GM18526 (cell line): ENCODE data around the gene OAS2.

Experiments used
- POLR2A ChIP-seq: IDR thresholded peaks from 3 replicates; pipeline ENCODE4 v1.6.1; 2011; ENCODE audit not compliant: insufficient read length; ENCODE audit errors: extremely low read depth

The OAS2 gene

DNA sequence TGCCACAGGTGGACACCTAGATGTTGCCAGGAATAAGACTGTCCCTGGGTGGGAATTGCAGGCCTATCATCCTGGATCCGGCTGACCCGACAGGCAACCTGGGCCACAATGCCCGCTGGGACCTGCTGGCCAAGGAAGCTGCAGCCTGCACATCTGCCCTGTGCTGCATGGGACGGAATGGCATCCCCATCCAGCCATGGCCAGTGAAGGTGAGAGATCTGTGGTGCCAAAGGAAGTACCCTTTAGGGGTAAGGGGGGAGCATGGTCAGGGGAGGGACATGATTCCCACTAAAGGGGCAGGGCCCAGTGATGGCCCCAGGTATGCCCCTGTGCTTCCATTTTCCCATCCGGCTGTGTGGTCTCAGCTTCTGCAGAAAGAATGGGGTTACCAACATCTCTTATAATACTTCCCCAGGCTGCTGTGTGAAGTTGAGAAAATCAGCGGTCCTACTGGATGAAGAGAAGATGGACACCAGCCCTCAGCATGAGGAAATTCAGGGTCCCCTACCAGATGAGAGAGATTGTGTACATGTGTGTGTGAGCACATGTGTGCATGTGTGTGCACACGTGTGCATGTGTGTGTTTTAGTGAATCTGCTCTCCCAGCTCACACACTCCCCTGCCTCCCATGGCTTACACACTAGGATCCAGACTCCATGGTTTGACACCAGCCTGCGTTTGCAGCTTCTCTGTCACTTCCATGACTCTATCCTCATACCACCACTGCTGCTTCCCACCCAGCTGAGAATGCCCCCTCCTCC, 8.6 kb upstream of the OAS2 start:
- TF ChIP-seq POLR2A, result no peak

DNA sequence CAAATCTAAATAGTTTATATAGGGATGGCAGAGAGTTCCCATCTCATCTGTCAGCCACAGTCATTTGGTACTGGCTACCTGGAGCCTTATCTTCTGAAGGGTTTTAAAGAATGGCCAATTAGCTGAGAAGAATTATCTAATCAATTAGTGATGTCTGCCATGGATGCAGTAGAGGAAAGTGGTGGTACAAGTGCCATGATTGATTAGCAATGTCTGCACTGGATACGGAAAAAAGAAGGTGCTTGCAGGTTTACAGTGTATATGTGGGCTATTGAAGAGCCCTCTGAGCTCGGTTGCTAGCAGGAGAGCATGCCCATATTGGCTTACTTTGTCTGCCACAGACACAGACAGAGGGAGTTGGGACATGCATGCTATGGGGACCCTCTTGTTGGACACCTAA, 7.9 kb upstream of the OAS2 start:
- no peak for TF ChIP-seq POLR2A

DNA sequence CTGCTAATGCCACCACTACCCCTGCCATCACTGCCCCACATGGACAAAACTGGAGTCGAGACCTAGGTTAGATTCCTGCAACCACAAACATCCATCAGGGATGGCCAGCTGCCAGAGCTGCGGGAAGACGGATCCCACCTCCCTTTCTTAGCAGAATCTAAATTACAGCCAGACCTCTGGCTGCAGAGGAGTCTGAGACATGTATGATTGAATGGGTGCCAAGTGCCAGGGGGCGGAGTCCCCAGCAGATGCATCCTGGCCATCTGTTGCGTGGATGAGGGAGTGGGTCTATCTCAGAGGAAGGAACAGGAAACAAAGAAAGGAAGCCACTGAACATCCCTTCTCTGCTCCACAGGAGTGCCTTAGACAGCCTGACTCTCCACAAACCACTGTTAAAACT, 7.1 kb upstream of the OAS2 start:
- TF ChIP-seq POLR2A, result no peak

DNA sequence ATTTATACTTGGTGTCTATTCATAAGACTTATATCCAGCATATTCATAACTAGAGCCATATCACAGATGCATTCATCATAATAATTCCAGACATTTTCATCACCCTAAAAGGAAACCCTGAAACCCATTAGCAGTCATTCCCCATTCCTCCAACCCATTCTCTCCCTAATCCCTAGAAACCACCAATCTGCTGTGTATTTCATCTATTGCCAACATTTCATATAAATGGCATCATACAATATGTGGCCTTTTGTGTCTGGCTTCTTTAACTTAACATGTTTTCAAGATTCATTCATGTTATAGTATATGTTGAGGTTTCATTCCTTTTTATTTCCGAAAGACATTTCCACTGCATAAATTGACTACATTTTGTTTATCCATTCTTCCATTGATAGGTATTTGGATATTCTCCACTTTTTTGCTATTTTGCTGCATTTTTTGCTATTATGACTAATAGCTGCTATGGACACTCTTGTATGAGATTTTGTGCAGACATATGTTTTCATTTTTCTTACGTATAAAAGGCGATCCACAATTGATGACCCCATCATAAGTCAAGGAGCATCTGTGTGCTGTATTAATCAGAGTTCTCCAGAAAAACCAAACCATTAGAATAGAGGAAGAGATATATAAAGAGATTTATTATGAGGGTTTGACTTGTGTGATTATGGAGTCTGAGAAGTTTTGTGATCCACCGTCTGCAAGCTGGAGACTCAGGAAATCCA, 5.1 kb upstream of the OAS2 start:
- no peak for TF ChIP-seq POLR2A

DNA sequence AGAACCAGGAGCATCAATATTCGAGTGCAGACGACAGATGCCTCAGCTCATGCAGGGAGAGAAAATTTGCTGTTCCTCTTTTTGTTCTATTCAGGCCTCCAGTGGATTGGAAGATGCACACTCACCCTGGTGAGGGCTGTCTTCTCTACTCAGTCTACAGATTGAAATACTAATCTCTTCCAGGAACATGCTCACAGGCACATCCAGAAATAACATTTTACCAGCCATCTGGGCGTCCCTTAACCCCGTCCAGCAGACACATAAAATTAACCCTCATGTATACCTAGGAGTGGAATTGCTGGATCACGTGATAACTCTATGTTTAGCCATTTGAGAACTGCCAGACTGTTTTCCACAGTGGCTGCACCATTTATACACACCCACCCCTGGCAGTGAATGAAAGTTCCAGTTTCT, 4.5 kb upstream of the OAS2 start:
- no peak for TF ChIP-seq POLR2A

DNA sequence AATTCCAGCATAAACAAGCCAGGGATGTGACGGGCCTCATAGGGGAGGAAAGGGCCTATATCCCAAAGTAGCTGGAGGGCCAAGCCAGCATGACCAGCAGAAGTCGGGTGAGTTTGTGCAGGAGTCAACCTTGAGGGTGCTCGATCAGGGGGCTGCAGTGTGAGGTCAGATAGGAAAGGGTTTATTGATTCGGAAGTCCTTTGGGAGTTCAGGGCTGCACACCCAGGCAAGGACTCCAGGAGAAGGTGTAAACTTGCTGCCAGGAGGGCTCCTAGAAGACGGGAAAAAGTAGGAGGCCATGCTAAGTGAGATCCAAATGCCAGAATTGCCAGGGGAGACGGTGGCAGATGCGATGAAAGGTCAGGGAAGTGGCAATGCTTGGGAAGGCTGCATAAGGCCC, 3.4 kb upstream of the OAS2 start:
- TF ChIP-seq POLR2A, result no peak

DNA sequence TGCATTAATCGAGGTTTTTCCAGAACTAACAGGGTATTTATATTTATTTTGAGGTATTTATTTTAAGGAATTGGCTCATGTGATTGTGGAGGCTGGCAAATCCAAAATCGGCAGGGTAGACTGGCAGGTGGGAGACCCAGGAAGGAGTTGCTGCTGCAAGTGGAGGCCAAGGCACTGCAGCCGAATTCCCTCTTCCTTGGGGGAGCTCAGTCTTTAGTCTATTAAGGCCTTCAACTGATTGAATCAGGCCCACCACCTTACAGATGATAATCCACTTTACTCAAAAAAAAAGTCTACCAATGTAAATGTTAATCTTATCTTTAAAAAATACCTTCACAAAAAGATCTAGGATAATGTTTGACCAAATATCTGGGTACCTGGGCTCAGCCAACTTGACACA, 1.2 kb upstream of the OAS2 start:
- no peak for TF ChIP-seq POLR2A

DNA sequence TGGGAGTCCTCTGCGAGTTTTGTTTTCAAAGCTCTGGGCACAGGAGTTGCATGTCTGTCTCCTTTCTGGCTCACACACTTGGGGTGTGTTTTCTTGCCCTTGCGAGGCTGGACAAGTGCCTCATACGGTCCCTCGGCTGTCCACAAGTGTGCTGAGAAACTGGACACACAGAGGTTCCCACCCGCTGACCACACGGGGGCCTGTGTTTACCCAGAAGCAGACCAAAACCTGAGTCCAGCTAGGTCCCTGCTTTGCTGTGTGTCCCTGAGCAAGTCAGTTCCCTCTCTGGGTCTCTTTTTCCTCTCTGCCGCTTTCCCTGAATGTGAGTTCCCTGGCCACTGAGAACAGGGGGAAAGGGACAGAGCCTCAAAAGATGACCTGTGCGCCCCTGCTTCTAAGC, 678 bp upstream of the OAS2 start:
- no peak for TF ChIP-seq POLR2A

DNA sequence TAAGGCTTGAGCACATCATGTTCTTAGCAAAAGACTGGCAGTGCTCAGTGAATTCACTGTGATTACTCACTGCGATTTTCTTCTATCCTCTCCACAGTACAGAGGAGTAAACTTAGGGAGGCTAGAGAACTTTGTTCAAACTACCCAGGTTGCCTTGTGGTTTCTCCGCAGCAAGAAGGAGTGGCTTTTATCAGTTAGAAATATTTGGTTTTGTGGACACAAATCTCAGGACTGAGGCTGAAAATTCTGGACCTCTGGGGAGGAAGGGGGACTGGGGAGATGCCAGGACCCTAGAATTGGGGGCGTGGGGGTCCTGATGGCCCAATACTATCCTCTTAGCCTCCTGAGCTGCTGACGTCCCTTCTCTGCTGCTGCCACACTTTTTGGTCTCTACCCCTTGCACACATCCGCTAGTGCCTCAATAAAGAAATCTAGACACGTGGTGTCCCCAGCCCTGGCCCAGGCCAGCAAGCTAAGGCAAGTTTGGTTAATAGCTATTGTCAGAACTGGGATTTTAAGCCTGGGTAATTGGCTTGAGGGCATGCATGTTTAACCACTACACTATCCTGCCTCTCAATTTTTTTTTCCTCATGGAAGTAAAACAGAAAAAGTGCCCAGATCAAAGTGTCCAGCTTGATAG, 842 bp downstream of the OAS2 start:
- peak; percentile 49 for TF ChIP-seq POLR2A

DNA sequence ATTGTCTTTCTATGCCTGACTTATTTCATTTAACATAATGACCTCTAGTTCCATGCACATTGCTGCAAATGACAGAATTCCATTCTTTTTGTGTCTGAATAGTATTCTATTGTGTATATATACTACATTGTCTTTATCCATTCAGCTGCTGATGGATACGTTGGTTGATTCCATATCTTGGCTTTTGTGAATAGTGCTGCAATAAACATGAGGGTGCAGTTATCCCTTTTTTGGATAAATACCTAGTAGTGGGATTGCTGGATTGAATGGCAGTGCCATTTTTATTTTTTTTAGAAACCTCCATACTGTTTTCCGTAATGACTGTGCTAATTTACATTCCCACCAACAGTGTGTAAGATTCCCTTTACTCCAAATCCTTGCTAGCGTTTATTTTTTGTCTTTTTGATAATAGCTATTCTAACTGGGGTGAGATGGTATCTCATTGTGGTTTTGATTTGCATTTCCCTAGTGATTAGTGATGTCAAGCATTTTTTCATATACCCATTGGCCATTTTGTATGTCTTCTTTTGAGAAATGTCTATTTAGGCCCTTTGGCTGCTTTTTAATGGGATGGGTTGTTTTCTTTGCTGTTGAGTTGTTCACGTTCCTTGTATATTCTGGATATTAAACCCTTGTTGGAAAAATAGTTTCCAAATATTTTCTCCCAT, 2.3 kb downstream of the OAS2 start:
- no peak for TF ChIP-seq POLR2A

DNA sequence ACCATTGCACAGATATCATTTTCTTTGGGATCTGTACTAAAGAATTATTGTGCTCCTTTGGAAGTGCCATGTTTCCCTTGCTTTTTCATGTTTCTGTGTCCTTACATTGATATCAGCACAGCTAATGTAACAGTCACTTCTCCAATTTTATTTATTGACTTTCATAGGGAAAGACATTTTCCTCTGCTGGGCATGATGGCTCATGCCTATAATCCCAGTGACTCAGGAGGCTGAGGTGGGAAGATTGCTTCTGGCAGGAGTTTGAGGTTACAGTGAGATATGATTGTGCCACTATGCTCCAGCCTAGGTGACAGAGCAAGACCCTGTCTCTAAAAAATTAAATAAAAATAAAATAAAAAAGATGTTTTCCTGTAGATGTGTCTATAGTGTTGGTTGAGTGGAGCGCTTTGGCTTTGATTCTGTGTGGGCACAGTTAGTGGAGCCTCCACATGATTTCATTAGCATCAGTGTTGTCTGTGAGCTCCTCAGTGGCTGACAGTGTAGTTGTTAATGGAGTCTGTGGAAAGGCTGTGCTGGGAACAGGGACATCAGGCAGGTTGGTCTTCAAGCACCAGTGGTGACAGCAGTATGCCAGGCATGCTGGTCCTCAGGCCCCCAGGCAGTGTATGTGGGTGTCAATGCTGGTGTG, 7.4 kb downstream of the OAS2 start:
- no peak for TF ChIP-seq POLR2A

DNA sequence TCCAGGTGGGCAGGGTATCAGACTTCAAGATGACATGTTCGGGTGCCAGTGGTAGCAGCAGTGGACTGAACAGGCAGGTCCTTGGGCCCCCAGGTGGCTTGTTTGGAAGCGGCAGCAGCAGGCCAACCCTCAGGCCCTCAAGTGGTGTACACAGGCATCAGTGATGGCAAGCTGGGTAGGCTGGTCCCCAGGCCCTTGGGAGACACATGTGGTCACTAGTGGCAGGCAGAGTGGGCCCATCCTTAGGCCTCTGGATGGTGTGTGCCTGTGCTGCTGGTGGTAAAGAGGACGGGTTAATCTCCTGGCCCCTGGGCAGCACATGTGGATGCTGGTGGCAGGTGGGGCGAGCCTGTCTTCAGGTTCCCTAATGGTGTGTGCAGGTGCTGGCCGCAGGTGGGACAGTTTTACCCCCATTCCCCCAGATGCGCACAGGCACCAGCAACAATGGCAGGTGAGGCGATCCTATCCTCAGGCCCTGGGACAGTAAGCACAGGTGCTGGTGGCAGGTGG, 8.0 kb downstream of the OAS2 start:
- no peak for TF ChIP-seq POLR2A

DNA sequence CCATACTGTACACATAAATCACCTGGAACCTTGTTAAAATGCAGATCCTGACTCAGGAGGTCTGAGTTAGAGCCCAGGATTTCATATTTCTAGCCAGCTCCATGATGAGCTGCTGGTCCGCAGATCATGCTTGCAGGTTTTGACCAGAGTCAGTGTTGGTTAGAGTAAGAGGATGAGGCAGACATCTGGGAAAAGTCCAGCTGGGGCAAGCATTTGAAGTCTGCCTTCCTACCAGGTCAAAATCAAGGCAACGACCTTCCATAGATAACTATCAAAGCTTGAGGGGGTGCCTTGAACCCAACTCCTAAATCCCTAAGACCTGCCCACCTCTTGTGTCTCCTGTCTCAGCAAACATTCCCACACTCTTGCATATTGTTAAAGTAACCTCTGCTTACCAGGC, 9.2 kb downstream of the OAS2 start:
- no peak for TF ChIP-seq POLR2A

DNA sequence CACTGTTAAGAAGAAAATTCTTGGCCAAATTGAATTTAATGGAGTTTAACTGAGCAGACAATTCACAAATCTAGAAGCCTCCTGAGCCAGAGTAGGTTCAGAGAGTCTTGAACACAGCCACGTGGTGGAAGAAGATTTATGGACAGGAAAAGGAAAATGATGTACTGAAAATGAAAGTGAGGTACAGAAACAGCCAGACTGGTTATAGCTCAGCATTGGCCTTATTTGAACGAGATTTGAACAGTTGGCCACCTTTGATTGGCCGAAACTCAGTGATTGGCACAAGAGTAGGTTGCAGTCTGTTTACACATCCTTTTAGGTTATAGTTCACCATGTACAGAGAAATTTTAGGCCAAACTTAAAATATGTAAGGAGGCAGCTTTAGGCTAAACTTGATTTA, 9.9 kb downstream of the OAS2 start:
- no peak for TF ChIP-seq POLR2A

DNA sequence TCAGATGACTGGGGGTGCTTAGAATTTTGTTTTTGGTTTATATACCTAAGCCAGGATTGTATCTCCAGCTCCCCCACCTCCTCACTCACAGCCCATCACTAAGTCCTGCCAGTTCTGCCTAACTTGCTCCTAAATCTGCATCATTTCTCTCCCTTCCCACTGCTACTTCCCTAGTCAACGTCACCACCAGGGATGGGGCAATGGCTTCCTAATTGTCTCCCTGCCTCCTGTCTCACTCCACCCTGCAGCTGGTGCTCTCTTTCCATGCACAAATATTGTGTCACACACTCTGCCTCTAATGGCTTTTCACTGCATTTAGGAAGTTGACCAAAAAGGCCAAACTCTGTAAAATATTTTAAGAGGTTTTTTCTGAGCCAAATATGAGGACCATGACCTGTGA, 11.5 kb downstream of the OAS2 start:
- no peak for TF ChIP-seq POLR2A

DNA sequence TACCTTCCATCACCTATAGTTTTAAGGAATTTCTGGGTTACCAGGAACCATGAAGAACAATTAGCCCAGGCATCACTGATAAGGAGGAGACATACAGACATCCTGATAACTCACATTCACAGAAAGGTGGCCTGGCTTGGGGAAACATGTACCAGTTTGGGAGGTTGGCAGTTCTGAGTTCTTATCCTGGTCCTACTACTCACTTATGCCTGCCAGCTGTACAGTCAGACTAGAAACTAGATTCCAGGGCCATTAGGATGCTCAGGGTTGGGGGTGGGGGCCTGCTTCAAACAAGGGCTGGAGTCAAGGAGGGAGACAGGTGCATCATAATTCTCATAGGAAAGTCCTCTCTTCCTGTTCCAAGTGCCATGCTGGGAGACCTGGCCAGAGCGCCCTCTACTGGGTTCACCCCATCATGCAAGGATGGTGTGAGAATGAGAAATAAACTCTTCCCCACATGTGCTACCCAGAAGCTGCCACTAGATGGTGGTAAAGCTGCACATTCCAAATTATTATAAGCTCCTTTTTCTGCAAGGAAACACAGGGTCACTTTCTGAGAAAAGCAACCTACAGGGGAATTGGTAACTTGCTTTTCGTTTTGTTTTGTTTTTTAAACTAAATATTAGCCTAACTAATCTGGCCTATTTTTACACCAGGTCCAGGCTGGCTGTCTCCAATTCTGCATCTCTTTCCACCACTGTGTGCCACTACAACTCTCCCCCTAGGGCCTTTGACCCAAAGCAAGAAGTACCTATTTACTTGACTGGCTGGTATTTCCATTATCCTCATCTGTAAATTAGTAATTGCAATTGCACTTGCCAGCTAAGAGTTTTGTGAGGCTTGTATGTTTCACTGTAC, 14.5 kb downstream of the OAS2 start:
- no peak for TF ChIP-seq POLR2A
